Mesenchymal stem cell (in vitro differentiated cells and primary cell): ENCODE measurements around the gene EFCAB11.

ENCODE experiments used
- DNase-seq: peaks from one replicate; pipeline ENCODE4 v3.0.0-alpha.2; 2013
- H2AFZ ChIP-seq: one replicate; pipeline ENCODE4 v1.6.1; 2013; ENCODE audit warnings: low read depth, mild to moderate bottlenecking, control low read depth, inconsistent platforms, low read length, moderate library complexity
- H2AK5ac ChIP-seq: 2 replicates; pipeline ENCODE4 v1.6.1; 2013; ENCODE audit warnings: low read length, moderate library complexity, mild to moderate bottlenecking, inconsistent platforms; ENCODE audit not compliant: severe bottlenecking
- H2BK120ac ChIP-seq: one replicate; pipeline ENCODE4 v1.6.1; 2013; ENCODE audit warnings: low read depth, mild to moderate bottlenecking, inconsistent platforms, low read length, moderate library complexity
- H2BK12ac ChIP-seq, 2 experiments: one replicate each; pipeline ENCODE4 v1.6.1; 2013; ENCODE audit warnings: inconsistent platforms in 2 of 2, low read length in 2 of 2, mild to moderate bottlenecking in 2 of 2, moderate library complexity in 2 of 2, control low read depth in 1 of 2
- H2BK15ac ChIP-seq: one replicate; pipeline ENCODE4 v1.6.1; 2013; ENCODE audit warnings: mild to moderate bottlenecking, low read depth, inconsistent platforms; ENCODE audit not compliant: poor library complexity, severe bottlenecking
- H2BK5ac ChIP-seq: 2 replicates; pipeline ENCODE4 v1.6.1; 2013; ENCODE audit warnings: low read depth, mild to moderate bottlenecking, low read length, control low read depth, inconsistent platforms; ENCODE audit not compliant: poor library complexity, severe bottlenecking
- H3K14ac ChIP-seq, 2 experiments: one replicate each; pipeline ENCODE4 v1.6.1; 2013; ENCODE audit warnings: inconsistent platforms in 2 of 2, low read length in 2 of 2, control low read depth in 1 of 2, mild to moderate bottlenecking in 1 of 2, moderate library complexity in 1 of 2
- H3K18ac ChIP-seq, 2 experiments: one replicate each; pipeline ENCODE4 v1.6.1; 2013; ENCODE audit warnings: inconsistent platforms in 2 of 2, low read length in 2 of 2, control low read depth in 1 of 2, low read depth in 1 of 2, mild to moderate bottlenecking in 1 of 2
- H3K23ac ChIP-seq, 2 experiments: one replicate each; pipeline ENCODE4 v1.6.1; 2013; ENCODE audit warnings: inconsistent platforms in 2 of 2, low read length in 2 of 2, mild to moderate bottlenecking in 2 of 2, moderate library complexity in 2 of 2, control low read depth in 1 of 2
- H3K27ac ChIP-seq: 2 replicates; pipeline ENCODE4 v1.5.1; 2013; ENCODE audit warnings: mild to moderate bottlenecking, moderate library complexity, low read length, control low read depth, inconsistent platforms; ENCODE audit not compliant: poor library complexity, severe bottlenecking
- H3K27me3 ChIP-seq, 2 experiments: 2 replicates each; pipeline versions ENCODE4 v1.6.1 to v1.7.0; 2013; ENCODE audit warnings: low read length in 2 of 2, mild to moderate bottlenecking in 2 of 2, moderate library complexity in 2 of 2, control low read depth in 1 of 2, inconsistent platforms in 1 of 2; ENCODE audit not compliant: control insufficient read depth in 1 of 2, insufficient read depth in 1 of 2
- H3K36me3 ChIP-seq, 2 experiments: 2 replicates each; pipeline versions ENCODE4 v1.6.1 to v1.7.0; 2013; ENCODE audit warnings: low read length in 2 of 2, control low read depth in 1 of 2, inconsistent platforms in 1 of 2, low read depth in 1 of 2, mild to moderate bottlenecking in 1 of 2; ENCODE audit not compliant: insufficient read depth in 2 of 2, control insufficient read depth in 1 of 2
- H3K4ac ChIP-seq, 2 experiments: one replicate each; pipeline ENCODE4 v1.6.1; 2013; ENCODE audit warnings: inconsistent platforms in 2 of 2, low read length in 2 of 2, mild to moderate bottlenecking in 2 of 2, moderate library complexity in 2 of 2, control low read depth in 1 of 2, low read depth in 1 of 2
- H3K4me1 ChIP-seq: 2 replicates; pipeline ENCODE4 v1.6.1; 2013; ENCODE audit warnings: low read depth, low read length, control low read depth; ENCODE audit not compliant: control insufficient read depth, insufficient read depth
- H3K4me2 ChIP-seq: 2 replicates; pipeline ENCODE4 v1.6.1; 2013; ENCODE audit warnings: low read length, mild to moderate bottlenecking, inconsistent platforms; ENCODE audit not compliant: poor library complexity, severe bottlenecking
- H3K4me3 ChIP-seq, 2 experiments: 2 replicates each; pipeline versions ENCODE4 v1.5.1 to v1.7.0; 2013; ENCODE audit warnings: low read length in 2 of 2, mild to moderate bottlenecking in 2 of 2, control low read depth in 1 of 2, low read depth in 1 of 2; ENCODE audit not compliant: insufficient read depth in 1 of 2
- H3K79me1 ChIP-seq: replicated peaks from 2 replicates; pipeline ENCODE4 v1.6.1; 2013; ENCODE audit warnings: mild to moderate bottlenecking, control low read depth, low read length, inconsistent platforms; ENCODE audit not compliant: poor library complexity, severe bottlenecking
- H3K9ac ChIP-seq: 2 replicates; pipeline ENCODE4 v1.7.0; 2013; ENCODE audit warnings: mild to moderate bottlenecking, low read length, moderate library complexity
- H3K9me3 ChIP-seq: 2 replicates; pipeline ENCODE4 v1.7.0; 2013; ENCODE audit warnings: mild to moderate bottlenecking, low read length; ENCODE audit not compliant: control insufficient read depth
- H4K8ac ChIP-seq: one replicate; pipeline ENCODE4 v1.6.1; 2013; ENCODE audit warnings: inconsistent platforms, mild to moderate bottlenecking, low read length, moderate library complexity
- H4K91ac ChIP-seq: one replicate; pipeline ENCODE4 v1.6.1; 2013; ENCODE audit warnings: mild to moderate bottlenecking, low read length, inconsistent platforms
- WGBS: methylation state at CpG from one replicate; pipeline ENCODE4 v1.1.7; 2013; ENCODE audit warnings: mixed read lengths; 5-methylcytosine and 5-hydroxymethylcytosine counted together

Gene EFCAB11

GRCh38 chr14:89996963-89997362 is 42.4 kb upstream of the EFCAB11 start:
- Histone ChIP-seq H3K23ac (no peak overlapping the region), H3K14ac (peak overlapping the region in 1 of 2 experiments; percentile 33), H3K27ac (no peak overlapping the region), H4K91ac (no peak overlapping the region), H3K9ac (no peak overlapping the region), H3K4me3 (no peak overlapping the region), H3K27me3 (no peaks in the 10 kb centered on the region), H4K8ac (no peak overlapping the region), H3K9me3 (no peaks in the 10 kb centered on the region), H2AFZ (no peak overlapping the region), H3K79me1 (peaks cover 10% of the 10 kb centered on the region), H2BK15ac (no peak overlapping the region), H3K4me2 (no peak overlapping the region), H3K18ac (no peak overlapping the region), H3K4ac (no peak overlapping the region), H2BK5ac (no peak overlapping the region), H2AK5ac (no peak overlapping the region), H3K4me1 (no peaks in the 10 kb centered on the region), H3K36me3 (peaks cover 18 to 77% of the 10 kb centered on the region in 2 experiments), H2BK12ac (no peak overlapping the region), H2BK120ac (no peak overlapping the region)
- WGBS: 100% methylated on average over 1 of the region's 1 CpG
- DNase-seq: no peak

DNA sequence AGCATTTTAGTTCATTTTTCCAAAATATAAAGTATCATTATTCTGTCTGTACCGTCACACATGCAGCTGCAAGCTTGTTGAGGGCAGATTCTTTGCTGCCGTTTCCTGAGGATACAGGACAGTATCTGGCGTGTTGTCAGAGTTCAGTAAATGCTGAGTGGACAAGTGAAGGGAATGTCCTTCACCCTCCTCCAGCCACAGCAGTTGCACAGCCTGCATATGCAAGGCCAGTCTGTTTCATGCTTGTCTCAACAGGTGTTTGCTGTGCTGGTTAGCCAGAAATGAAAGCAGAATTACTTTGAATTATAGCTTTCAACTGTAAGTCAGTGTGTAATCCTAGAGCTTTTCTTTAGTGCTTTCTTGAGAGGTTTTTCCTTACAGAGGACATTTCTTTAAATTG is 37.7 kb upstream of the EFCAB11 start:
- Histone ChIP-seq H3K9ac (no peak overlapping the region), H3K4me2 (no peak overlapping the region), H3K23ac (no peak overlapping the region), H3K9me3 (no peaks in the 10 kb centered on the region), H3K4me3 (no peak overlapping the region), H3K18ac (no peak overlapping the region), H2BK120ac (no peak overlapping the region), H3K79me1 (peaks cover 11% of the 10 kb centered on the region), H3K4me1 (no peaks in the 10 kb centered on the region), H2BK5ac (no peak overlapping the region), H3K4ac (no peak overlapping the region), H3K27me3 (no peaks in the 10 kb centered on the region), H3K14ac (no peak overlapping the region), H3K36me3 (peaks cover 14 to 86% of the 10 kb centered on the region in 2 experiments), H2BK12ac (no peak overlapping the region), H3K27ac (no peak overlapping the region), H2BK15ac (no peak overlapping the region), H2AK5ac (no peak overlapping the region), H2AFZ (no peak overlapping the region), H4K8ac (no peak overlapping the region), H4K91ac (no peak overlapping the region)
- no peak for DNase-seq
- WGBS: 97% methylated on average over 3 of the region's 3 CpGs

DNA sequence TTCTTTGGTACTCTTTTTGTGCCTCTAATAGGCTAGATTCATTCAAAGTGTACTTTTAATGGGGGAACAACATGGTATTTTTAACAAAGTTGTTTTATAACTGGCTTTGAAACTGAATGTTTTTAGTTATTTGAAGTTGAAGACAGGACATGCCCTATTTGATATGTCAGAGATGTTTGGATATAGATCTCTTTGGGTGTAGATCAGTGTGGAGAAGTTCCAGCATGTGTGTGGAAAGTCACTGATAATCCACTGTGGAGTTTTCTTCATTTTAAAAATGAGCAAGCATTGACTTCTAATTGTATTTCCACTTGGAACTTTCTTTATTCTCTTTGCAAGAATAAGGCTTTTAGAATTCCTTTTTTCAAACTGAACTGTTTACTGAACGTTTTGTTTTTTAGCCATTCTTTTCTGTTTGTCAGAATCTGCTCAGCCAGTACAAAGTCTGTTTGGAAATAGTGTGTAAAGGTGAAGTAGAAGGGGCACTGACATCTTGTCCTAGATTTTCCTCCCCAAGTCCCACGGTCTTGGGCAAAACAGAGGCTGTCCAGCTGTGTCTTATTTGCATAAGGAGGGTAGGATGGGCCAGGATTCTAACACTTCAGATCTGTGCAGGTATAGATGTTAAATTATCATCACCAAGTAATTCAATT is 36.2 kb upstream of the EFCAB11 start:
- Histone ChIP-seq H3K9ac (no peak overlapping the region), H3K23ac (no peak overlapping the region), H3K27me3 (no peaks in the 10 kb centered on the region), H2BK5ac (no peak overlapping the region), H2BK12ac (no peak overlapping the region), H3K9me3 (no peaks in the 10 kb centered on the region), H3K36me3 (peaks cover 6 to 86% of the 10 kb centered on the region in 2 experiments), H2AFZ (no peak overlapping the region), H3K27ac (no peak overlapping the region), H2BK15ac (no peak overlapping the region), H3K14ac (no peak overlapping the region), H2AK5ac (no peak overlapping the region), H3K79me1 (peaks cover 12% of the 10 kb centered on the region), H4K8ac (no peak overlapping the region), H3K4me1 (no peaks in the 10 kb centered on the region), H3K4ac (no peak overlapping the region), H2BK120ac (no peak overlapping the region), H3K4me3 (no peak overlapping the region), H4K91ac (no peak overlapping the region), H3K4me2 (no peak overlapping the region), H3K18ac (no peak overlapping the region)
- DNase-seq: no peak
- 94% methylated on average over 2 of the region's 2 CpGs for WGBS

GRCh38 chr14:89990218-89990617 is 35.7 kb upstream of the EFCAB11 start:
- no peak overlapping the region for H2AFZ ChIP-seq
- no peak overlapping the region for H3K4ac ChIP-seq
- H3K9me3 ChIP-seq: no peaks in the 10 kb centered on the region
- H2AK5ac ChIP-seq: no peak overlapping the region
- H4K91ac ChIP-seq: no peak overlapping the region
- H3K4me2 ChIP-seq: no peak overlapping the region
- no peak for DNase-seq
- H3K18ac ChIP-seq: no peak overlapping the region
- no peak overlapping the region for H4K8ac ChIP-seq
- 100% methylated on average over 4 of the region's 5 CpGs for WGBS
- H3K27me3 ChIP-seq: no peaks in the 10 kb centered on the region
- no peaks in the 10 kb centered on the region for H3K4me1 ChIP-seq
- no peak overlapping the region for H2BK15ac ChIP-seq
- H3K23ac ChIP-seq: no peak overlapping the region
- H3K9ac ChIP-seq: no peak overlapping the region
- H3K4me3 ChIP-seq: no peak overlapping the region
- H2BK5ac ChIP-seq: no peak overlapping the region
- no peak overlapping the region for H2BK12ac ChIP-seq
- no peak overlapping the region for H3K14ac ChIP-seq
- H3K79me1 ChIP-seq: peaks cover 12% of the 10 kb centered on the region
- peaks cover 6 to 81% of the 10 kb centered on the region in 2 experiments for H3K36me3 ChIP-seq
- no peak overlapping the region for H3K27ac ChIP-seq
- no peak overlapping the region for H2BK120ac ChIP-seq
